ENCODE data around the gene DSCAML1. TPM values are rescaled to one million over a fixed set of nuclear protein-coding genes. Genes with fewer than 3 reads are reported as not detected.

The DSCAML1 gene
- total RNA-seq, 2 donors from 2014 or later = 2.5 to 5.0 TPM

DNA sequence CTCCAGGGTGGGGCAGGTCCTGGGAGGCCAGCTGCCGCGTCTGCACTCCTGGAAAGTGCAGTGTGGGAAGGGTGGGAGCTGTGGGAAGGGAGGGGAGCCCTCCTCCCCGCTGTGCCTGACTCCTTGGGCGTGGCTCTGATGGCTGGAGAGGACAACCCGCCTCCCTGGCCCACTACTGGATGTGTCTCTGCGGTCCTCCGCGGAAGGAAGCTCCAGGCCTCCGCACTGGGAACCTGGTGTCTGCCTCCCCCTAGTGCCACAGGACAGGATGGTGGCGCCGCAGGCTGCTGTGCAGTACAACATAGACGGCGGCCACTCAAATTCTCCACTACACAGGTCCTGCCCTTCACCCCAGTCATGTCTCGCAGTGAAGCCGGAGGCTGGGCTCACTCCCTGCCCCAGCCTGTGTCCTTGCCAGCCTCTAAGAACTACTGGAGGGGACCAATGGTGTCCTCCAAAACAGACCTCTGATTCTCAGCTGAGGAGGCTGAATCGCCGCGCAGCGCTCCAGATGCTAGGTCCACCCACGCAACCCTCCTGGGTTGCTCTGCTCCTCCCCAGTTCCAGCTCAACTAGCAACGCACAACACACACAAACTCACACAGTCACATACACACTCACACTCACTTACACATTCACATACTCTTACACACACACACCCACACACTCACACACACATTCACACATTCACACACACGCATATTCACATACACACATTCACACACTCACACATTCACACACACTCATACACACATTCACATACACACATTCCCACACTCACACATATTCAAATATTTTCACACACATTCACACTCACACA, 12.4 kb upstream of the DSCAML1 start:
- H3K9me3 Mint-ChIP-seq = no peaks in the 10 kb centered on the region
- H3K27ac Mint-ChIP-seq = peak overlapping the region in 1 of 2 donors; percentile 10
- ATAC-seq = peak; percentile 89 to 96
- no peaks in the 10 kb centered on the region for H3K36me3 Mint-ChIP-seq
- peak; percentile 56 to 70 for DNase-seq (ENCODE audit: low spot score in 2 of 2)

DNA sequence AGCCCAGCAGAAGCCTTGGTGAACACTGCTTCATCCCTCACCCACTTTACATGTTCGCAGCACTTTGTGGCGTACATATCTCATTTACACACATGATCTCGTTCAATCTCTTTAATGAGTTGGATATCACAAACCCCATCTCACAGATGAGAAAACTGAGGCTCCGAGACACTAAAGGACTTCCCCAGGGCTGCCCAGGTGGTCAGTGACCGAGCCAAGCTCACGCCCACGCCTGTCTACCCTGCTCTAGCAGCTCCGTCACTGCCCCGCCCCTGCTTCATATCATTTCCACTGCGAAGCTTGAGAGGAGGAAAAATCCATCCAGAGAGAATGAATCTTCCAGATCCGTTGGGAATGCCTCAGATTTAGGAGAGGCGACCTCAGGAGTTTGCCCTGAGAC, 11.8 kb upstream of the DSCAML1 start:
- DNase-seq (ENCODE audit: low spot score in 2 of 2) = no peak
- ATAC-seq = no peak
- no peaks in the 10 kb centered on the region for H3K9me3 Mint-ChIP-seq
- no peak overlapping the region for H3K27ac Mint-ChIP-seq
- H3K36me3 Mint-ChIP-seq = no peaks in the 10 kb centered on the region

DNA sequence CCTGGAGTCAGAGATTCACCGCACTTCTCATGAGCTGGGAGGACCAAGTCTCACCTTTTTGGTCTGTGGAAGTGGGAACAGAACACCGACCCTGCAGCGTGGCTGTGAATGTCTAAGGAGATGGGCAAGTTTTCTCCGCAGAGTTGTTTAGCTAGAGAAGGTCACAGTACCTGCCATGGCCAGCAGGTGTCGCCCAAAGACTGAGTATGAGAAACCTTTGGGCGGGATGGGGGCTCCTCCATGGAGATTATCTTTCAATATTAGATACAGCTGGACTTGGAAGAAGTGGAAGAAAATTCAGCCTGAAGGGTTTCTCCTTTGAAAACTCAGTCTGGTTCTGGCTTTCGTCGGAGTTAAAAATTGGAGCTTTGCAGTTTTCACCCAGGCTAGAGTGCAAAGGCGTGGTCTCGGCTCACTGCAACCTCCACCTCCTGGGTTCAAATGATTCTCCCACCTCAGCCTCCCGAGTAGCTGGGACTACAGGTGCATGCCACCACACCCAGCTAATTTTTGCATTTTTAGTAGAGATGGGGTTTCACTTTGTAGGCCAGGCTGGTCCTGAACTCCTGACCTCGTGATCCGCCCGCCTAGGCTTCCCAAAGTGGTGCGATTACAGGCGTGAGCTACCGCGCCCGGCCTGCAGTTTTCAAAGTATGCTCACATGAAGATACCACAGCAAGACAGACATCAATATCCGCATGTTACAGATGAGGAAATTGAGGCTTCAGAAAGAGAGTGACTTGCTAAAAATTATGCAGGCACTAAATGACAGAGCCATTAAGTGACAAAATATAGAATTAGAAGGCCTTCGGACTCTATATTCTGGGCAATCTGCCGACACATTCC, 10.7 kb upstream of the DSCAML1 start:
- ATAC-seq = peak; percentile 34 to 51
- peak in 1 of 2 donors; percentile 61 for DNase-seq (ENCODE audit: low spot score in 2 of 2)
- Mint-ChIP-seq H3K36me3 (no peaks in the 10 kb centered on the region), H3K9me3 (no peaks in the 10 kb centered on the region), H3K27ac (peak overlapping the region in 1 of 2 donors; percentile 16)

DNA sequence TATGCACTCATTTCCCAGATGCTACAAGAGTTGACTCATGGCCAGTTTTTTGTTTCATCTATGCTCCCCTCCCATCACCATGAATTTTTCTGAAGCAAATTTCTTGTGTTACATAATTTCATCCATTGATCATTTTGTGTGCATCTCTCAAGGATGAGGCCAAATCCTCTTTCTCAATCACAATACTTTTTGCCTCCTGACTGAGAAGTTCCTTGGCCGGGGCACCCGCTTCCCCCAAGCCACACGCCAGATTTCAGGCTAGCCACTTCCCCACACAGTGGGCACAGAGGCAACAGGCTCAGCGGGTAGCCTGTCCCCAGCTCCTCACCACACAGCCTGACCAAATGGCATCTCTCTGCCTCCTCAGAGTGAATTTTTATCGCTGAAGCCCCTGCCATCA, 9.8 kb upstream of the DSCAML1 start:
- ATAC-seq (no peak), DNase-seq (ENCODE audit: low spot score in 2 of 2) (no peak)
- Mint-ChIP-seq H3K27ac (no peak overlapping the region), H3K9me3 (no peaks in the 10 kb centered on the region), H3K36me3 (no peaks in the 10 kb centered on the region)

DNA sequence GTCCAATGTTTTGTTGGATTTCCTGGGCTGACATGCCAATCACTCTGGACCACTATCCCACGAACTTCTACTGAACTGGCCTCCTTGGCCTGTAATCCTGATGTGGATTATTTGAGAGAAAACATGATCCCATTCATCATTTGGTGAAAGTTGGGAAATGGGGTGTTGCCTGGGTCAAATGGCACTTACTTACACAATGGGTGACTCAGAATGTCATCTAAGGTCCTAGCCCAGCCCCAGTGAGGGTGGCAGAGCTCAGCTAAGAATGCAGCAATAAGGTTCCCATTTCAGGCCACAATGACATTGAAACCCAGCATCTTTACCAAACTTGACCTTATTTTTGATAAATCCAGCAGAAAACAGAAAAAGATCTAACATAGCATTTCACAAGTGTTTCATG, 8.0 kb upstream of the DSCAML1 start:
- Mint-ChIP-seq H3K36me3 (no peaks in the 10 kb centered on the region), H3K27ac (no peak overlapping the region), H3K9me3 (no peaks in the 10 kb centered on the region)
- ATAC-seq = no peak
- no peak for DNase-seq (ENCODE audit: low spot score in 2 of 2)

DNA sequence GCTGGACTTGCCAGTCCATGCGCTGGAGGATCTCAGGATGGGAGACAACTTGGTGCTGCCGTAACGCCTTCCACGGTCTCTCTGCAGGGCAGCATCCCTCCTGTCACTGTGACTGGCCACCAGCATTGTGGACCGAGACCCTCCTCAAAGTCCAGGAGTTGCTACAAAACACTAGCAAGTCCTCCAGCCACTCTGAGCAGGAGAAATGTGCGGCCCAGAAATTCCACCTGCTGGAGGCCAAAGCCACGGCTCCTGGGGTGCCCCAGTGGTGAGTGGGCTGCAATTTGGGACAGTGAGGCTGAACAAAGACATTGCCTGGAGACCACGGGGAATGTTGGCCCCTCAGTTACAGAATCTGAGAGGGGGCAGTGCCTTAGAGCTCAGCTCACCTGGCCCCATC, 6.9 kb upstream of the DSCAML1 start:
- no peak for ATAC-seq
- Mint-ChIP-seq H3K27ac (no peak overlapping the region), H3K9me3 (no peaks in the 10 kb centered on the region), H3K36me3 (no peaks in the 10 kb centered on the region)
- no peak for DNase-seq (ENCODE audit: low spot score in 2 of 2)

DNA sequence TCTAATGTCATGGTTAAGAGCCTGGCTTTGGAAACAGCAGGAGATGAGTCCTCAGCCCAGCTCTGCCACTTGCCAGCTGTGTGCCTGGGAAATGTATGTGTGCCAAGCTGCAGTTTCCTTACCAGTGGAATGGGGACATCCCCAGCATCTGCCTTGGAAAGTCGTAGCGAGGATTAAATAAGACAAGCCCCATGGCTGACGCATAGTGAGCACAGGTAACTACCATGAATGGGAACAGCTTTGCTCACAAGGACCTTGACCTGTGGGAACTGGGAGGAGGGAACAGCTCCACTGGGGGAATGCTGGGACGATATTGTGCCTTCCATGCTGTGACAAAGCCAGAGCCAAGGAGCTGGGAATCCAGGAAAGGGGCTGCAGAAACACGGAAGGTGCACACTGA, 2.6 kb upstream of the DSCAML1 start:
- Mint-ChIP-seq H3K9me3 (no peaks in the 10 kb centered on the region), H3K27ac (no peak overlapping the region), H3K36me3 (no peaks in the 10 kb centered on the region)
- no peak for DNase-seq (ENCODE audit: low spot score in 2 of 2)
- no peak for ATAC-seq

DNA sequence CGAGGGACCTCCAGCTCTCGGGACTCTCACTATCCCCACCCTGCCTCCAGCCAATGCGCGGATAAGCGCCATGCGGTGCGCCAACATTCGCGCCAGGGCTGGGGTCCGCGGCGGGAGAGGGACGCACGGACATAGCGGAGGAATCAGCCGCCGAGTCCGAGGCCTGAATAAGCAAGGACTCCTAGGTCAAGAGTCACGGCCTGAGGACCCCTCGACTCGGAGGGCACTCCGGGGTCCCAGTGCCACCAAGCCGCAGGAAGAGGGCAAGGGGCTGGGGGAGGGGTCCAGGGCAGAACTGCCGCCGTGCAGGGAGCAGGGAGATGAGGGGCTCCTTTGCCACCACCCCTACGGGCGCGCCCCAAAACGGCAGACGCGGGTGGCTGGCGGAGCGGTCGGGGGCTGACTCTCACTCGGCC, 552 bp downstream of the DSCAML1 start:
- peak in 1 of 2 donors; percentile 11 for ATAC-seq
- no peak overlapping the region for H3K27ac Mint-ChIP-seq
- no peaks in the 10 kb centered on the region for H3K9me3 Mint-ChIP-seq
- DNase-seq (ENCODE audit: low spot score in 2 of 2) = no peak
- H3K36me3 Mint-ChIP-seq = no peaks in the 10 kb centered on the region

DNA sequence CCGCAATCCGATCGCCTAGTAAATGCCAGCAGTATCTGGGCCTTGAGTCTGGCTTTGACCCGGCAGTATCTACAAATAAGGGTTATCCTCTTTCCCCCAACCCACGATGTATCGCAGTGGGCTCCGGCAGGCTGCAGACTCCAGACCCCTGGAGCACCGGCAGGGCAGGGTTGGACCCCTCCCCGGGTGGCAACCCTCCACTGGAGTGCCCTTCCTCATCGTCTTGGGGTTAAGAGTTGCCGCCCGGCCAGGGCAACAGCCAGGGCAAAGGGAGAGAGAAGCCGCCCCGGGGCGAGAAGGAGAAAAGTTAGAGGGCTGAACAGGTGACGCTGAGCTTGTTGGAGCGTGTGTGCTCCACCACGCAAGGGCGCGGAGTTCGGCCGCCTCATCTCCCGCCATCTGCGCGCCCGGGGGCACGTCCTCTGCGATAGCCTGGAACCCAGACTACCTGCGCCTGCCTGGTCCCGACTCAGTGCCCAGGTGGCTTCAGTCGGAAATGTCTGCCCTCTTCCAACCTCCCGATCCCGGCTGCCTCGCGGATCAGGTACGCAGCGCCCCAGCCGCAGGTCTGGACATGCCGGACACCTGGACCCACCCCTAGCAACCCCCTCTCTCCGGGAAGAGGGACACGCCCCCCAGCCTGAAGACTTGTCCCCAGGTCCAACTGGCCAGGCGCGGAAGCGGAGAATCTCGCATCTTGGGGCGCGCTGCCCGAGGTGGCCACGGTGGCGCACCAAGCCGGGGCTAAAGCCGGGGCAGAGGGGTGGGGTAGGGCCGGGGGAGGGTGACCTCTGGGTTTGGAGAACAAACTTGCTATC, 1.2 kb downstream of the DSCAML1 start:
- H3K36me3 Mint-ChIP-seq = no peaks in the 10 kb centered on the region
- H3K9me3 Mint-ChIP-seq = no peaks in the 10 kb centered on the region
- ATAC-seq (no peak), DNase-seq (ENCODE audit: low spot score in 2 of 2) (no peak)
- no peak overlapping the region for H3K27ac Mint-ChIP-seq

DNA sequence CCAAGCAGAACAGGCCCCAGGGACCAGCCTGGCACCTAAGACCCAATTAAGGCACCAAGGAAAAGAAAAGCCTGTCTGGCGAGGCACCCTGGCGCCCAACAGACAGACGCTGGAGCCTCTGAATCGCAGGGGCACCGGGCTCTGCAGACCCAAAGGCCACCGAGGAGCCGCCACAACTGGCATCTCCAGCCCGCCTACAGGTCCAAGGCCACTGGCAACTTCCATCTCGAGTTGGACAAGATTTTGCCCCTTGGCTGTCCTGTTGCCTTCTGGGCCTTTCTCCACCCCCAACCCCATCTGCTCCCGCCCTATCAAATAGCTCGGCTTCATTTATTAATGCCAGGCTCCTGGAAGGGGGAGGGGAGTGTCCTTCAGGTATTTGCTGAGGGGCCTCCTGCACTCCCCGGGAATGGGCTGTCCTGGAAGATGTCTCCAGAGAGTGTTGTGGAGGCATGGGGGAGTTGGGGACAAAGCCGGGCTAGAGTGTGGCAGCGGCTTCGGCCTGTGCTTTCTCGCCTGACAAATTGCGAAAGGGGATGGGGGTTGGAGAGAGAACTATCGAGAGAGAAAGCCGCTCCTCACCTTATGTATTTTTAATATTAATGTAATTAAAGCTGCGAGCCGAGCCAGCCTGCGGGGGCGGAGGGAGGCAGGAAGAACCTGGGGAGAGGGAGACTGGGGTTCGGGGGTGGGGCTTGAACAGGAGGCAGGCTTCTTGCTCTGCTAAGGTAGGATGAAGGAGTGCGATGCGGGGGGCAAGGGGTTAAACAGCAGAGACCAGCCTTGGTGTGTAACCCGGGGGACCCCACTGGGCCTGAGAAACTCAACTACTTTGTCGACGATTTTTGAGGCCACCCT, 2.0 kb downstream of the DSCAML1 start:
- no peaks in the 10 kb centered on the region for H3K9me3 Mint-ChIP-seq

DNA sequence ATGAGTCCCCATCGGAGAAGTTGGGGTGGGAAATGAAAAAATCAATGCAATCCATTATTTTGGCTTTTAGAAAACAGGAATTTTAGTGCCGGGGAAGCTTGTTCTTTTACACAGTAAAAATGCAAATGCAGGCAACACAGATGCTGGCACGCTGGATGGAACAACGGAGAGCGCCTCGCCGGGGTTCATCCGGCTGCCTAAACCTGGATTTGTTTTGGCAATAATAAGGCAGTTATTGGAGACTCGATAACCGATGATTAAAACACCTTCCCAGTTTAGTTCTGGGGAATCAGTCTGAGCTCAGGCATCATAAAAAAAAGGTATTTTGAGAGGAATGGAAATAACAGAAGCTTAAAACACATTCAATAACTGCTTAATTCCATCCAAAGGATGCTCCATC, 2.9 kb downstream of the DSCAML1 start:
- no peak for DNase-seq (ENCODE audit: low spot score in 2 of 2)
- Mint-ChIP-seq H3K27ac (no peak overlapping the region), H3K36me3 (no peaks in the 10 kb centered on the region), H3K9me3 (no peaks in the 10 kb centered on the region)
- ATAC-seq = no peak

More for the DNA sequence above, 2.0 kb downstream of the DSCAML1 start:
- H3K36me3 Mint-ChIP-seq = no peaks in the 10 kb centered on the region
- DNase-seq (ENCODE audit: low spot score in 2 of 2) = no peak
- no peak overlapping the region for H3K27ac Mint-ChIP-seq
- ATAC-seq = no peak

DNA sequence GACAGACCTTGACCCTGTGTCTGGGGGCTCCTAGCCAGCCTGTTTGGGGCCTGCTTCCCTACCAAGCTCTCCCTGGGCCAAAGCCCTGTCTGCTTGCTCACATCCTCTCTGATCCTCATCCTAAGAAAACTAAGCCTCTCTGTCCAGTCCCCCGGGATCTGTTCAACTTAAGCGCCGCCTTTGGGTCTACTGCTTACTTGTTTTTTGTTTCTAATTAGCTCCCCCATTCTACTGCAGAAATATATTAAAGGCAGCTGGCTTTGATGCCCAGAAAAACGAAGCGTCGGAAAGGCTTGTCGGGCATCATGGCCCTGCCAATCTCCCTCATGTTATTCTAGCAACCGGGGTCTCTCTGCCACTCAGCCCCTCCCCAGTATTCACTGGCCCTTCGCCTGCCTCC, 3.4 kb downstream of the DSCAML1 start:
- DNase-seq (ENCODE audit: low spot score in 2 of 2) (no peak), ATAC-seq (no peak)
- Mint-ChIP-seq H3K9me3 (no peaks in the 10 kb centered on the region), H3K27ac (no peak overlapping the region), H3K36me3 (no peaks in the 10 kb centered on the region)

DNA sequence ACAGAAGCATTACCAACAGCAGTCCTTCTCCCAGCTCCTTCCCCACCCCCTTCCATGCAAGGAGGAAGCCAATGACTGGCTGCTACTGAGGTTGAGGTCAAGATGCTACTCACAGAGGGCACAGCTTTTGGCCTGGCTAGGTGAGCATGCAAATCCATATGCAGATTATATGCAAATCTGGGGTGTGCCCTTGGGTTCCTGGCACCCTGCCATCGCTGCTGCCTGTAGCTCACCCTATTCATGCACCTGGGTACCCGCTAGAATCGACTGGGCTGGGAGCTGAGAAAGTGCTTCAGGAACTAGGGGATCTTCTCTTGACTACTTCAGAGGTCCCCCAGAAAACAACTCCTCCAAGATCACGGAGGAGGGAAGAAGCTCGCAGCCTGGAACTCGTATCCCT, 4.0 kb downstream of the DSCAML1 start:
- no peak for ATAC-seq
- Mint-ChIP-seq H3K36me3 (no peaks in the 10 kb centered on the region), H3K9me3 (no peaks in the 10 kb centered on the region), H3K27ac (no peak overlapping the region)
- no peak for DNase-seq (ENCODE audit: low spot score in 2 of 2)

DNA sequence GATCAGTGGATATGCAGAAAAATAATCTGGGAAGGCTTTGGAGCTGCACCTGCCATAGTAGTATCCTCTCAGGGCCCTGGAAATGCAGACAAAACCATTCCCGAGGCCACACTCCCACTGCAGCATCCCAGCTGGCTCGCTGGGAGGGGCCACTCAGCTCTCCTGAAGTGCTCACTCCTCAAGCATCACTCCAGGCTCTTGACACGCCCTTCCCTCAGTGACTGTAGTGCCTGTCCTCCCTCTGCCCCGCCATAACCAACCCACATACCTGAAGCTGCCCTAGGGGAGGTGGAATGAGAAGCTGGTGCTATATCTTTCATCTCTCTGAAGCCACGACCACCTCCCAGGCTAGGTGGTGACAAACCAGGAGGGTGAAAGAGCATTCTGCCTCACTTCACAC, 4.8 kb downstream of the DSCAML1 start:
- Mint-ChIP-seq H3K27ac (no peak overlapping the region), H3K36me3 (no peaks in the 10 kb centered on the region), H3K9me3 (no peaks in the 10 kb centered on the region)
- DNase-seq (ENCODE audit: low spot score in 2 of 2) (no peak), ATAC-seq (no peak)

DNA sequence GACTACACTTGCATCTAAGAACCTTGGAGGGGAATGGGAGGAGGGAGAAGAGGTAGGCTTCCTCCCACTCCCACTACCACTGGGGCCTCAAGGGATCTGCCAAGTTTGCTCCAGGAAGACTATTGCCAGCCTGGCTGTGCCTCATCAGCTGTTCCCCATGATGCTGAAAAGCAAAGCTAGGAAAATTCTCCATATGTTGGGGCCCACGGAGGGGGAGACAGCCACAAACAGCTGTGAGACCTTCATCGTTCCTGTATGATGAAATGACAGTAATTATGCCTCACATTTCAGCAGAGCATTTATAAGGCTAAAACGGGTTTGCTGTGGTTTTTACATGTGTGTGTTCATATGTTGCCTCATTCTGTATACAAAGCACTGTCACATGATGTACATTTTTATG, 6.7 kb downstream of the DSCAML1 start:
- Mint-ChIP-seq H3K9me3 (no peaks in the 10 kb centered on the region), H3K36me3 (no peaks in the 10 kb centered on the region), H3K27ac (no peak overlapping the region)
- DNase-seq (ENCODE audit: low spot score in 2 of 2) (no peak), ATAC-seq (no peak)

DNA sequence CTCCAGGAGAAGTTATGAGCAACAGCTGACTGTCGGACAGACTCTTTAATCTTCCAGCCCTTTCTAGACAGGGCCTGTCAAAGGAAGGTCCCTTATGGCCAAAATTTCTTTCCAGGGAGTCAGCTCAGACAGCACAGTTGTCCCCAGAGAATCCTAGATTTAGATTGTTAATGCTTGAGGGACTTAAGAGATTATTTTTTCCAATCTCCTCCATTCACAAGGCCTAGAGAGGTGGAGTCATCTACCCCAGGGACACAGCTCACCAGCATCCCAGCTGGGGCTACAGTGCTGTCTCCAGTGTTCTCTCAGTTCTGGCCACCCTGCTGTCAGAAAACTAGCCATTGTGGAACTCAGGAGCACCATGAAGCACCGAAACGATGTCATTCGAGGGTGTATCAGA, 7.8 kb downstream of the DSCAML1 start:
- no peaks in the 10 kb centered on the region for H3K36me3 Mint-ChIP-seq
- no peak for ATAC-seq
- no peaks in the 10 kb centered on the region for H3K9me3 Mint-ChIP-seq
- H3K27ac Mint-ChIP-seq = no peak overlapping the region
- no peak for DNase-seq (ENCODE audit: low spot score in 2 of 2)

Measured in activated naive CD4-positive, alpha-beta T cell treated with anti-CD3 and anti-CD28 coated beads, Interleukin-2, amount 50 U/mL, for 72 hours (primary cell).